Measurements from ENCODE around the gene GTF3C6. TPM values are rescaled to one million over a fixed set of nuclear protein-coding genes. Genes with fewer than 3 reads are reported as not detected.

The GTF3C6 gene
- total and polyA plus RNA-seq, 2 of the 8 experiments (the other 6 are each of a cell fraction or from before 2014, with no cell fraction given) = 13.1 to 87.4 TPM

DNA sequence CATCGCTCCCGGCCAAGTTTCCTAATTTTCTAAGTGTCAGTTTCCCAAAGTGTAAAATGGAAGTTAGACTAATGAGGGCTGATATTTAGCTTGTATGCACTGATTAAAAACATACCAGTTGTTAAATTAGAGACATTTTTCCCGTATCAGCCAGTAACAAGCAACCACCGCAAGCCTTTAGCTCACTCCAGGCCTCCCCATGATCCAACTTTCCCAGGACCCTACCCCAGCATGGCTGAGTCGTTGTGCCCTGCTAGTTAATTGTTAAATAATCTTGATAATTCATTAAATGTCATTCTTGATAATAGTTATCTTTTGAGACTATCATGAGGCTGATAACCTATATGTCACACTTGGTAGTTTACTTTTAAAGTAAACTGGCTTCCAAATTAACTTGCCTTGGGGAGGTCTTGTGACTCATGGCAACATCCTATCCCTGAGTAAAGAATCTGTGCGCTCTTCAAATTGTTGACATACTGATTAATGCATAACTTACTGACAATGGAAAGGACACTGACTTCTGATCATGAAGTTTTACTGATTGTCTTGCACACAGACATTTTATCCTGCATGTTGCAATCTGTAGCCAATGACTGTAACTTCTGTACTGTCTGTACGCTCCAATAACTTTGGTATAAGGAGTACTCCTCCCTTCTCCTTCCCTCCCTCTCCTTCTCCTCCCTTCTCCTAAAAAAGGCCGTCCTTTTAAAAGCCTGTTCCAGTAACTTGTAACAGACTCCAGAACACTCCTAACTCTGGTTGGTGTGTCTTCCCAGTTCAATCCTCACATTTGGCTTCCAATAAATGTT lies 6.3 kb upstream of the GTF3C6 start (continued):
- TF ChIP-seq, protein P1, sequence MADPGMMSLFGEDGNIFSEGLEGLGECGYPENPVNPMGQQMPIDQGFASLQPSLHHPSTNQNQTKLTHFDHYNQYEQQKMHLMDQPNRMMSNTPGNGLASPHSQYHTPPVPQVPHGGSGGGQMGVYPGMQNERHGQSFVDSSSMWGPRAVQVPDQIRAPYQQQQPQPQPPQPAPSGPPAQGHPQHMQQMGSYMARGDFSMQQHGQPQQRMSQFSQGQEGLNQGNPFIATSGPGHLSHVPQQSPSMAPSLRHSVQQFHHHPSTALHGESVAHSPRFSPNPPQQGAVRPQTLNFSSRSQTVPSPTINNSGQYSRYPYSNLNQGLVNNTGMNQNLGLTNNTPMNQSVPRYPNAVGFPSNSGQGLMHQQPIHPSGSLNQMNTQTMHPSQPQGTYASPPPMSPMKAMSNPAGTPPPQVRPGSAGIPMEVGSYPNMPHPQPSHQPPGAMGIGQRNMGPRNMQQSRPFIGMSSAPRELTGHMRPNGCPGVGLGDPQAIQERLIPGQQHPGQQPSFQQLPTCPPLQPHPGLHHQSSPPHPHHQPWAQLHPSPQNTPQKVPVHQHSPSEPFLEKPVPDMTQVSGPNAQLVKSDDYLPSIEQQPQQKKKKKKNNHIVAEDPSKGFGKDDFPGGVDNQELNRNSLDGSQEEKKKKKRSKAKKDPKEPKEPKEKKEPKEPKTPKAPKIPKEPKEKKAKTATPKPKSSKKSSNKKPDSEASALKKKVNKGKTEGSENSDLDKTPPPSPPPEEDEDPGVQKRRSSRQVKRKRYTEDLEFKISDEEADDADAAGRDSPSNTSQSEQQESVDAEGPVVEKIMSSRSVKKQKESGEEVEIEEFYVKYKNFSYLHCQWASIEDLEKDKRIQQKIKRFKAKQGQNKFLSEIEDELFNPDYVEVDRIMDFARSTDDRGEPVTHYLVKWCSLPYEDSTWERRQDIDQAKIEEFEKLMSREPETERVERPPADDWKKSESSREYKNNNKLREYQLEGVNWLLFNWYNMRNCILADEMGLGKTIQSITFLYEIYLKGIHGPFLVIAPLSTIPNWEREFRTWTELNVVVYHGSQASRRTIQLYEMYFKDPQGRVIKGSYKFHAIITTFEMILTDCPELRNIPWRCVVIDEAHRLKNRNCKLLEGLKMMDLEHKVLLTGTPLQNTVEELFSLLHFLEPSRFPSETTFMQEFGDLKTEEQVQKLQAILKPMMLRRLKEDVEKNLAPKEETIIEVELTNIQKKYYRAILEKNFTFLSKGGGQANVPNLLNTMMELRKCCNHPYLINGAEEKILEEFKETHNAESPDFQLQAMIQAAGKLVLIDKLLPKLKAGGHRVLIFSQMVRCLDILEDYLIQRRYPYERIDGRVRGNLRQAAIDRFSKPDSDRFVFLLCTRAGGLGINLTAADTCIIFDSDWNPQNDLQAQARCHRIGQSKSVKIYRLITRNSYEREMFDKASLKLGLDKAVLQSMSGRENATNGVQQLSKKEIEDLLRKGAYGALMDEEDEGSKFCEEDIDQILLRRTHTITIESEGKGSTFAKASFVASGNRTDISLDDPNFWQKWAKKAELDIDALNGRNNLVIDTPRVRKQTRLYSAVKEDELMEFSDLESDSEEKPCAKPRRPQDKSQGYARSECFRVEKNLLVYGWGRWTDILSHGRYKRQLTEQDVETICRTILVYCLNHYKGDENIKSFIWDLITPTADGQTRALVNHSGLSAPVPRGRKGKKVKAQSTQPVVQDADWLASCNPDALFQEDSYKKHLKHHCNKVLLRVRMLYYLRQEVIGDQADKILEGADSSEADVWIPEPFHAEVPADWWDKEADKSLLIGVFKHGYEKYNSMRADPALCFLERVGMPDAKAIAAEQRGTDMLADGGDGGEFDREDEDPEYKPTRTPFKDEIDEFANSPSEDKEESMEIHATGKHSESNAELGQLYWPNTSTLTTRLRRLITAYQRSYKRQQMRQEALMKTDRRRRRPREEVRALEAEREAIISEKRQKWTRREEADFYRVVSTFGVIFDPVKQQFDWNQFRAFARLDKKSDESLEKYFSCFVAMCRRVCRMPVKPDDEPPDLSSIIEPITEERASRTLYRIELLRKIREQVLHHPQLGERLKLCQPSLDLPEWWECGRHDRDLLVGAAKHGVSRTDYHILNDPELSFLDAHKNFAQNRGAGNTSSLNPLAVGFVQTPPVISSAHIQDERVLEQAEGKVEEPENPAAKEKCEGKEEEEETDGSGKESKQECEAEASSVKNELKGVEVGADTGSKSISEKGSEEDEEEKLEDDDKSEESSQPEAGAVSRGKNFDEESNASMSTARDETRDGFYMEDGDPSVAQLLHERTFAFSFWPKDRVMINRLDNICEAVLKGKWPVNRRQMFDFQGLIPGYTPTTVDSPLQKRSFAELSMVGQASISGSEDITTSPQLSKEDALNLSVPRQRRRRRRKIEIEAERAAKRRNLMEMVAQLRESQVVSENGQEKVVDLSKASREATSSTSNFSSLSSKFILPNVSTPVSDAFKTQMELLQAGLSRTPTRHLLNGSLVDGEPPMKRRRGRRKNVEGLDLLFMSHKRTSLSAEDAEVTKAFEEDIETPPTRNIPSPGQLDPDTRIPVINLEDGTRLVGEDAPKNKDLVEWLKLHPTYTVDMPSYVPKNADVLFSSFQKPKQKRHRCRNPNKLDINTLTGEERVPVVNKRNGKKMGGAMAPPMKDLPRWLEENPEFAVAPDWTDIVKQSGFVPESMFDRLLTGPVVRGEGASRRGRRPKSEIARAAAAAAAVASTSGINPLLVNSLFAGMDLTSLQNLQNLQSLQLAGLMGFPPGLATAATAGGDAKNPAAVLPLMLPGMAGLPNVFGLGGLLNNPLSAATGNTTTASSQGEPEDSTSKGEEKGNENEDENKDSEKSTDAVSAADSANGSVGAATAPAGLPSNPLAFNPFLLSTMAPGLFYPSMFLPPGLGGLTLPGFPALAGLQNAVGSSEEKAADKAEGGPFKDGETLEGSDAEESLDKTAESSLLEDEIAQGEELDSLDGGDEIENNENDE (IDR thresholded peaks at IDR 0.05; ENCODE audit: insufficient replicate concordance, low read length) = no peak
- TF ChIP-seq KDM1A (IDR thresholded peaks at IDR 0.05; ENCODE audit: borderline replicate concordance, low read length) (no peak), ATF3 (IDR thresholded peaks at IDR 0.05; ENCODE audit: insufficient read depth, low read depth, low read length) (no peak), USF2 (IDR thresholded peaks at IDR 0.05; ENCODE audit: low read length) (no peak), HDAC2 (IDR thresholded peaks at IDR 0.05; ENCODE audit: borderline replicate concordance in 1 of 2, low read depth in 2 of 2, low read length in 2 of 2) (no peak), RBBP5 (IDR thresholded peaks at IDR 0.05; ENCODE audit: borderline replicate concordance, low read depth, low read length) (no peak), EGR1 (IDR thresholded peaks at IDR 0.05; ENCODE audit: borderline replicate concordance, low read depth, low read length) (no peak)

Data from H1 (cell line).